Ishikawa (cell line): ENCODE results near the gene KIAA1755.

Experiments
- CEBPB ChIP-seq: IDR thresholded peaks from 2 replicates; pipeline ENCODE4 v1.6.1; 2012
- CREB1 ChIP-seq: IDR thresholded peaks from 2 replicates; pipeline ENCODE4 v1.6.1; 2012; ENCODE audit warnings: low read depth
- EGR1 ChIP-seq: IDR thresholded peaks from 2 replicates; pipeline ENCODE4 v1.6.1; 2012
- EP300 ChIP-seq: IDR thresholded peaks from 2 replicates; pipeline ENCODE4 v1.6.1; 2012; ENCODE audit warnings: borderline replicate concordance
- FOXM1 ChIP-seq: IDR thresholded peaks from 2 replicates; pipeline ENCODE4 v1.6.1; 2012; ENCODE audit warnings: low read depth, borderline replicate concordance
- MAX ChIP-seq: IDR thresholded peaks from 2 replicates; pipeline ENCODE4 v1.6.1; 2012
- NFIC ChIP-seq: IDR thresholded peaks from 2 replicates; pipeline ENCODE4 v1.6.1; 2012
- RAD21 ChIP-seq: IDR thresholded peaks from 2 replicates; pipeline ENCODE4 v1.6.1; 2012; ENCODE audit warnings: low read depth
- REST ChIP-seq: IDR thresholded peaks from 2 replicates; pipeline ENCODE4 v1.6.1; 2012; ENCODE audit warnings: low read depth, mild to moderate bottlenecking
- TAF1 ChIP-seq: IDR thresholded peaks from 2 replicates; pipeline ENCODE4 v1.6.1; 2012; ENCODE audit warnings: low read depth, mild to moderate bottlenecking
- TCF12 ChIP-seq: IDR thresholded peaks from 2 replicates; pipeline ENCODE4 v1.6.1; 2012; ENCODE audit warnings: low read depth
- TEAD4 ChIP-seq: IDR thresholded peaks from 2 replicates; pipeline ENCODE4 v1.6.1; 2012
- USF1 ChIP-seq: IDR thresholded peaks from 2 replicates; pipeline ENCODE4 v1.6.1; 2012
- YY1 ChIP-seq: IDR thresholded peaks from 2 replicates; pipeline ENCODE4 v1.6.1; 2012; ENCODE audit warnings: low read depth
- ZBTB7A ChIP-seq: IDR thresholded peaks from 2 replicates; pipeline ENCODE4 v1.6.1; 2012; ENCODE audit warnings: low read depth

KIAA1755 gene

GRCh38 chr20:38269040-38269439, 8.5 kb upstream of the KIAA1755 start:
- TF ChIP-seq YY1 (no peak), USF1 (peak; percentile 35; the same call in 1 of the 2 replicates), CREB1 (no peak)

GRCh38 chr20:38267901-38268514, 7.5 kb upstream of the KIAA1755 start:
- TF ChIP-seq ZBTB7A (no peak), TAF1 (no peak), USF1 (no peak), TEAD4 (no peak), TCF12 (no peak), FOXM1 (no peak), NFIC (no peak)

GRCh38 chr20:38267296-38267695, 6.8 kb upstream of the KIAA1755 start:
- TF ChIP-seq RAD21 (no peak), YY1 (no peak), EP300 (no peak), TCF12 (no peak), TAF1 (no peak), FOXM1 (no peak), REST (no peak), NFIC (no peak)

- no peak for TF ChIP-seq EP300
- no peak for TF ChIP-seq ZBTB7A
- no peak for TF ChIP-seq REST
- no peak for TF ChIP-seq TEAD4
- TF ChIP-seq TCF12 = no peak
- TF ChIP-seq NFIC = no peak
- TF ChIP-seq MAX = no peak
- TF ChIP-seq YY1 = no peak
- no peak for TF ChIP-seq CREB1
- no peak for TF ChIP-seq USF1
- TF ChIP-seq FOXM1 = no peak
These were observed 5.9 kb upstream of the KIAA1755 start for GRCh38 chr20:38266426-38266825.

- TF ChIP-seq TCF12 = no peak
- no peak for TF ChIP-seq REST
- no peak for TF ChIP-seq EP300
- TF ChIP-seq MAX = no peak
- no peak for TF ChIP-seq CEBPB
- no peak for TF ChIP-seq EGR1
- TF ChIP-seq FOXM1 = no peak
- TF ChIP-seq TAF1 = no peak
- TF ChIP-seq RAD21 = no peak
- TF ChIP-seq YY1 = no peak
- no peak for TF ChIP-seq USF1
These were observed 2.4 kb upstream of the KIAA1755 start for GRCh38 chr20:38262931-38263330.
